H9 (cell line): ENCODE data around the gene GRIP1. TPM values are rescaled to one million over a fixed set of nuclear protein-coding genes. Genes with fewer than 3 reads are reported as not detected.

ENCODE experiments used
- DNase-seq: peaks from one replicate; pipeline ENCODE4 v3.0.0-alpha.2; 2017
- H2AFZ ChIP-seq: one replicate; pipeline ENCODE4 v1.6.1; 2013; ENCODE audit warnings: mild to moderate bottlenecking, low read length, control low read depth, moderate library complexity
- H2AK5ac ChIP-seq: 2 replicates; pipeline ENCODE4 v1.6.1; 2013; ENCODE audit warnings: low read length, control low read depth, mixed read lengths; ENCODE audit not compliant: insufficient read length
- H2BK120ac ChIP-seq: one replicate; pipeline ENCODE4 v1.6.1; 2013; ENCODE audit warnings: low read depth, mild to moderate bottlenecking, low read length, control low read depth, inconsistent platforms; ENCODE audit not compliant: poor library complexity, severe bottlenecking
- H2BK12ac ChIP-seq: 2 replicates; pipeline ENCODE4 v1.6.1; 2013; ENCODE audit warnings: low read length, control low read depth, mixed read lengths, low read depth; ENCODE audit not compliant: insufficient read length
- H2BK15ac ChIP-seq: 2 replicates; pipeline ENCODE4 v1.6.1; 2013; ENCODE audit warnings: low read depth, low read length, control low read depth
- H2BK20ac ChIP-seq: one replicate; pipeline ENCODE4 v1.6.1; 2013; ENCODE audit warnings: low read depth, mild to moderate bottlenecking, low read length, control low read depth, inconsistent platforms; ENCODE audit not compliant: poor library complexity, severe bottlenecking
- H2BK5ac ChIP-seq: 2 replicates; pipeline ENCODE4 v1.6.1; 2013; ENCODE audit warnings: low read length, control low read depth, mixed read lengths; ENCODE audit not compliant: insufficient read length
- H3K14ac ChIP-seq: 2 replicates; pipeline ENCODE4 v1.6.1; 2013; ENCODE audit warnings: low read length, control low read depth; ENCODE audit not compliant: insufficient read depth
- H3K18ac ChIP-seq: 2 replicates; pipeline ENCODE4 v1.6.1; 2013; ENCODE audit warnings: low read depth, mild to moderate bottlenecking, mixed read lengths, low read length, control low read depth; ENCODE audit not compliant: insufficient read length
- H3K23ac ChIP-seq: 2 replicates; pipeline ENCODE4 v1.6.1; 2013; ENCODE audit warnings: low read length, control low read depth, mixed read lengths, low read depth; ENCODE audit not compliant: insufficient read length
- H3K23me2 ChIP-seq: 2 replicates; pipeline ENCODE4 v1.6.1; 2013; ENCODE audit warnings: low read depth, mild to moderate bottlenecking, mixed read lengths, low read length, control low read depth; ENCODE audit not compliant: insufficient read length, poor library complexity, severe bottlenecking
- H3K27ac ChIP-seq: 2 replicates; pipeline ENCODE4 v1.5.1; 2013; ENCODE audit warnings: low read length, control low read depth, mixed read lengths, low read depth; ENCODE audit not compliant: insufficient read length
- H3K27me3 ChIP-seq: 2 replicates; pipeline ENCODE4 v1.6.1; 2013; ENCODE audit warnings: low read length, control low read depth, inconsistent platforms; ENCODE audit not compliant: insufficient read depth
- H3K4ac ChIP-seq: 2 replicates; pipeline ENCODE4 v1.6.1; 2013; ENCODE audit warnings: low read depth, mild to moderate bottlenecking, control low read depth, inconsistent platforms, low read length, moderate library complexity
- H3K4me1 ChIP-seq: 2 replicates; pipeline ENCODE4 v1.6.1; 2013; ENCODE audit warnings: low read length, control low read depth, inconsistent platforms; ENCODE audit not compliant: insufficient read depth
- H3K4me2 ChIP-seq: 2 replicates; pipeline ENCODE4 v1.6.1; 2013; ENCODE audit warnings: low read length, control low read depth, mixed read lengths; ENCODE audit not compliant: insufficient read length, insufficient read depth
- H3K56ac ChIP-seq: 2 replicates; pipeline ENCODE4 v1.6.1; 2013; ENCODE audit warnings: low read depth, mild to moderate bottlenecking, mixed read lengths, low read length, control low read depth; ENCODE audit not compliant: insufficient read length
- H3K79me1 ChIP-seq: 2 replicates; pipeline ENCODE4 v1.6.1; 2013; ENCODE audit warnings: low read depth, mild to moderate bottlenecking, moderate library complexity, low read length, control low read depth, inconsistent platforms; ENCODE audit not compliant: insufficient read depth, poor library complexity, severe bottlenecking
- H3K79me2 ChIP-seq: 2 replicates; pipeline ENCODE4 v1.6.1; 2013; ENCODE audit warnings: low read length, control low read depth, inconsistent platforms; ENCODE audit not compliant: insufficient read depth
- H3K9ac ChIP-seq: 2 replicates; pipeline ENCODE4 v1.6.1; 2013; ENCODE audit warnings: low read length, control low read depth, mixed read lengths; ENCODE audit not compliant: insufficient read length; ENCODE audit errors: extremely low read depth
- H3K9me3 ChIP-seq: one replicate; pipeline ENCODE4 v1.6.1; 2013; ENCODE audit warnings: low read depth, low read length, inconsistent platforms; ENCODE audit not compliant: control insufficient read depth
- H3T11ph ChIP-seq: one replicate; pipeline ENCODE4 v1.6.1; 2013; ENCODE audit warnings: mild to moderate bottlenecking, low read length, control low read depth, inconsistent platforms
- H4K20me1 ChIP-seq: one replicate; pipeline ENCODE4 v1.6.1; 2013; ENCODE audit not compliant: control insufficient read depth, insufficient read length, insufficient read depth
- H4K5ac ChIP-seq: 2 replicates; pipeline ENCODE4 v1.6.1; 2013; ENCODE audit warnings: low read depth, mild to moderate bottlenecking, mixed read lengths, low read length, control low read depth; ENCODE audit not compliant: insufficient read length
- H4K8ac ChIP-seq: replicated peaks from 2 replicates; pipeline ENCODE4 v1.6.1; 2013; ENCODE audit warnings: low read length, control low read depth, mixed read lengths, low read depth; ENCODE audit not compliant: insufficient read length
- H4K91ac ChIP-seq: 2 replicates; pipeline ENCODE4 v1.6.1; 2013; ENCODE audit warnings: low read depth, mild to moderate bottlenecking, moderate library complexity, mixed read lengths, low read length, control low read depth; ENCODE audit not compliant: insufficient read length
- H3K27ac Mint-ChIP-seq, 3 experiments: 2 replicates in 2 of 3; 3 replicates in 1 of 3; pipeline ENCODE4 v1.8.0; 2020 to 2021; ENCODE audit warnings: mixed read lengths in 3 of 3, mild to moderate bottlenecking in 1 of 3, moderate library complexity in 1 of 3
- H3K27me3 Mint-ChIP-seq: 2 replicates; pipeline ENCODE4 v1.8.0; 2021; ENCODE audit warnings: low read depth, mild to moderate bottlenecking, moderate library complexity, mixed read lengths
- H3K36me3 Mint-ChIP-seq, 3 experiments: 2 replicates in 2 of 3; 3 replicates in 1 of 3; pipeline ENCODE4 v1.8.0; 2020 to 2021; ENCODE audit warnings: low read depth in 3 of 3, mixed read lengths in 3 of 3; ENCODE audit not compliant: insufficient read depth in 1 of 3
- H3K4me1 Mint-ChIP-seq, 2 experiments: 2 replicates each; pipeline ENCODE4 v1.8.0; 2020; ENCODE audit warnings: mixed read lengths in 2 of 2
- H3K4me3 Mint-ChIP-seq, 2 experiments: 2 replicates in 1 of 2; 3 replicates in 1 of 2; pipeline ENCODE4 v1.8.0; 2020 to 2021; ENCODE audit warnings: mild to moderate bottlenecking in 2 of 2, mixed read lengths in 2 of 2, moderate library complexity in 1 of 2
- H3K9me3 Mint-ChIP-seq, 2 experiments: 2 replicates in 1 of 2; 3 replicates in 1 of 2; pipeline ENCODE4 v1.8.0; 2020; ENCODE audit warnings: mild to moderate bottlenecking in 2 of 2, mixed read lengths in 2 of 2, moderate library complexity in 1 of 2
- WGBS: extraction: QIAGEN DNeasy Blood & Tissue Kit; methylation state at CpG from one replicate; pipeline ENCODE4 v1.1.7; 2013; ENCODE audit warnings: missing lambda C conversion rate, low lambda C conversion rate, mixed read lengths; ENCODE audit not compliant: insufficient read length; ENCODE audit errors: extremely low coverage; 5-methylcytosine and 5-hydroxymethylcytosine counted together
- total RNA-seq: library from RNA; stranded (reverse); gene quantifications from 2 replicates; pipeline ENCODE4 v1.2.1, GENCODE V29; 2021
- TF ChIP-seq, protein P1 (sequence below): fragments of 200-600 bp; sonication (generic); conservative IDR thresholded peaks from 3 replicates; pipeline ENCODE4 v1.8.0; 2021; ENCODE audit warnings: antibody characterized with exemption, mild to moderate bottlenecking

Gene GRIP1
- total RNA-seq, 1 experiment from 2014 or later, result 19.5 TPM

DNA sequence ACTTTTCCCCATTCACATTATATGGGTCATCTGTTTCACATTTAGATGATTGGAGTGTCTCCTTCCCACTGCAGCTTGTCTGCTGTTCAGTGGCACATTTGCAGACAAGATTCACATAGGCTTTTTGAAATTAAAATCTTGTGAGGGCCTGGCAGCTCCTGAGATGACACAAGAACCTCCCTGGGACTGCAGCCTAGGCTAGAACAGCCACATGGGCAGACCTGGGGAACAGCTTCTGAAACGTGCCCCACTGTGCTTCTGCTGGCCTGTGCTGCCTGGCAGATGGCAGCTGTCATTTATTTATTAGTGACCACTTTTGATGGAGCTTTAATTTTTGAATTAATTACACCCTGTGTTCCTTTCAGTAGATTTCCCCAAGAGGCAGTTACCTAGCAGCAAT, 137.4 kb downstream of the GRIP1 start:
- Mint-ChIP-seq H3K27ac (peak overlapping the region in 1 of 3 experiments; percentile 74; a peak in 1 of 7 replicates), H3K27me3 (no peaks in the 10 kb centered on the region), H3K4me3 (no peak overlapping the region), H3K9me3 (no peaks in the 10 kb centered on the region), H3K36me3 (no peaks in the 10 kb centered on the region), H3K4me1 (peaks cover 3 to 5% of the 10 kb centered on the region in 2 experiments)
- Histone ChIP-seq H2BK12ac (no peak overlapping the region), H4K20me1 (no peaks in the 10 kb centered on the region), H3K56ac (no peak overlapping the region), H4K5ac (no peak overlapping the region), H3K27me3 (no peaks in the 10 kb centered on the region), H2BK20ac (no peak overlapping the region), H2AFZ (no peak overlapping the region), H3K4me2 (no peak overlapping the region), H2BK120ac (no peak overlapping the region), H3T11ph (no peak overlapping the region), H2BK5ac (no peak overlapping the region), H2BK15ac (no peak overlapping the region), H4K91ac (no peak overlapping the region), H2AK5ac (no peak overlapping the region), H3K9me3 (no peaks in the 10 kb centered on the region), H3K4ac (no peak overlapping the region), H3K79me1 (no peaks in the 10 kb centered on the region), H3K9ac (no peak overlapping the region), H3K27ac (no peak overlapping the region), H4K8ac (no peak overlapping the region), H3K23me2 (no peaks in the 10 kb centered on the region), H3K4me1 (peaks cover 4% of the 10 kb centered on the region; the same call in 1 of the 2 replicates), H3K14ac (no peak overlapping the region), H3K79me2 (no peaks in the 10 kb centered on the region), H3K23ac (no peak overlapping the region), H3K18ac (no peak overlapping the region)
- no CpG with 5 or more reads among the region's 1 CpG for WGBS
- no peak for DNase-seq
- TF ChIP-seq, protein P1, sequence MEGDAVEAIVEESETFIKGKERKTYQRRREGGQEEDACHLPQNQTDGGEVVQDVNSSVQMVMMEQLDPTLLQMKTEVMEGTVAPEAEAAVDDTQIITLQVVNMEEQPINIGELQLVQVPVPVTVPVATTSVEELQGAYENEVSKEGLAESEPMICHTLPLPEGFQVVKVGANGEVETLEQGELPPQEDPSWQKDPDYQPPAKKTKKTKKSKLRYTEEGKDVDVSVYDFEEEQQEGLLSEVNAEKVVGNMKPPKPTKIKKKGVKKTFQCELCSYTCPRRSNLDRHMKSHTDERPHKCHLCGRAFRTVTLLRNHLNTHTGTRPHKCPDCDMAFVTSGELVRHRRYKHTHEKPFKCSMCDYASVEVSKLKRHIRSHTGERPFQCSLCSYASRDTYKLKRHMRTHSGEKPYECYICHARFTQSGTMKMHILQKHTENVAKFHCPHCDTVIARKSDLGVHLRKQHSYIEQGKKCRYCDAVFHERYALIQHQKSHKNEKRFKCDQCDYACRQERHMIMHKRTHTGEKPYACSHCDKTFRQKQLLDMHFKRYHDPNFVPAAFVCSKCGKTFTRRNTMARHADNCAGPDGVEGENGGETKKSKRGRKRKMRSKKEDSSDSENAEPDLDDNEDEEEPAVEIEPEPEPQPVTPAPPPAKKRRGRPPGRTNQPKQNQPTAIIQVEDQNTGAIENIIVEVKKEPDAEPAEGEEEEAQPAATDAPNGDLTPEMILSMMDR, result no peak
